Mammary epithelial cell (primary cell): Measurements from ENCODE around the gene EVI5L.

Source experiments
- CTCF ChIP-seq, 2 donors: IDR thresholded peaks in 1 of 2; conservative IDR thresholded peaks in 1 of 2; 2 replicates each; pipeline ENCODE4 v1.5.1; 2011 to 2012; ENCODE audit warnings: inconsistent platforms in 2 of 2, low read length in 2 of 2, mild to moderate bottlenecking in 2 of 2, control low read depth in 1 of 2, low read depth in 1 of 2; ENCODE audit not compliant: insufficient read depth in 1 of 2; ENCODE audit errors: extremely low read depth in 1 of 2
- EZH2 ChIP-seq: IDR thresholded peaks from 2 replicates; pipeline ENCODE4 v1.6.1; 2012; ENCODE audit warnings: low read length, inconsistent platforms, borderline replicate concordance

GRCh38 chr19:7815325-7815724 is 14.7 kb upstream of the EVI5L start:
- TF ChIP-seq CTCF (conservative IDR thresholded peaks at IDR 0.05 in 1 of 2, IDR thresholded peaks at IDR 0.05 in 1 of 2; ENCODE audit: extremely low read depth in 1 of 2, insufficient read depth in 1 of 2, low read depth in 1 of 2, low read length in 2 of 2): no peak
- TF ChIP-seq EZH2: no peak
